Measurements from ENCODE around the gene RAP2A.
A peak's percentile ranks its signal among the peaks of the same experiment; 100 is the strongest.

Gene RAP2A

DNA sequence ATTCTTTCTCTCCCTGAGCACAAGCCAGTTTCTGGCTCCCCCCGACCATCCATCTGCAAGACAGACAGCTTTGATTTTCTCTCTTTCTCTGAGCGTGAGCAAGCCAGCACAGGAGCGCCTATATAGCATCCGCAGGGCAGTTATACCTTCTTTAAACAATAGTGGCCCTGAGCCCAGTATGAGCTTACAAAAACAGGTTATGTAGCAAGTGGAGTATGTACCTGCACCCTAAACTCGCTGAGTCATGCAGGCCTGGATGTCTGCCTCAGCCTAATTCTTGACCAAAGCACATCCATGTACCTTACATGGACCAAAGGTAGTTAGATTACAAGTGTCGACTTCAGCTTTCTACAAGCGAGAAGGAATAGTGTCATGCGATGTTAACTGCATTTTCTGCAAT lies 61.7 kb downstream of the RAP2A start:
- no peak for DNase-seq (ENCODE audit: low read depth)

DNA sequence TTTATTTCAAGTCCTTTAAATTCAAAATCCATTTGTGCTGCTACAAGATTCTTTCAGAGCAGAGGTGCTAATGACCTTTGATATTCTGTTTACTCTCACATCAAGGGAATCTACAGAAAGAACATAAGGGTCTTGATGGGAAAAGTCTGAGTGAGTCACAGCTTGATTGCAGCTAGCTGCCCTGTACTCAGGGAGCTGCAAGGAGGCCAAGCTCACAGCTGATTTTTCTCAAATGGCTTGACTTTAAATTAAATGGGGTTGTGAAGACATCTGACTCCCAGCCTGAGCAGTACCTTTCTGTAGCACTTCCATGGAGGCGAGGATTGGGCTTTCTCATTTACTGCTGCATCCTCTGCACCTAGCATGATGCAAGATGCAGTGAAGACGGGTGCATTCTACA lies 62.5 kb downstream of the RAP2A start:
- no peak for DNase-seq (ENCODE audit: low read depth)

DNA sequence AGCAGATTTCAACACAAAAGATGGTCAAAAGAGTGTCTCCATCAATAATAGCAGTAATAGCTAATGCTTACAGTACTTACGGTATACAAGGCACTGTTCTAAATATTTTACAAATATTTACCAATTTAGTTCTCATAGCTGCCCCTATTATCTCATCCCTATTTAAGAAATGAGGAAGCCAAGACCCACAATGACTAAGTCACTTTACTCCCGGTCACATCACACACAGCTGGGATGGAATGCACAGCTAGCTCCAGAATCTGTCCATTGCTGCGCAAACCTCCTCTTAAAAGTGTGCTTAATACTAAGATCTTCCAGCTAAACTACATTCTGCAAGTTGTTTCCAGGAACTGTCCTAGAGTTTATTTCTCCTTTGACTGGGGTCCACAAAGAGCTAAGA lies 63.4 kb downstream of the RAP2A start:
- no peak for DNase-seq (ENCODE audit: low read depth)

DNA sequence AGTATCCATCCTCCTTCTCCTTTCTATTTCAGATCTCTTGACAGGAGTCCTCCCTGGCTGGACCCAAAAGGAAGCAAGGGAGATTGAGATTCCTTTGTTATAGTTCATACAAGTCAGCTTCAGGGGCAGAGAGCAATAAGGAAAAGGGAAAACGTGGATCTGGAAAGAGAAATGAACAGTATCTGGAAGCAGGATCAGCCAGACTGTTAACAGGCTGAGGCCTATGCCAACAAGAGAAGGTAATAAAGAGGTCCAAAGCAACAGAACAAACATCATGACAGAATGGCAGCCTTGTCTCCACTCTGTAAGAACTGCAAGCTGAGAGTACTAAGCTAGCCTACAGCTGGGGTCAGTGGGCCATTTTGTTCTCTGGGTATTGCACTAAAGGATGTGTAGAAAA lies 64.5 kb downstream of the RAP2A start:
- DNase-seq (ENCODE audit: low read depth): no peak

DNA sequence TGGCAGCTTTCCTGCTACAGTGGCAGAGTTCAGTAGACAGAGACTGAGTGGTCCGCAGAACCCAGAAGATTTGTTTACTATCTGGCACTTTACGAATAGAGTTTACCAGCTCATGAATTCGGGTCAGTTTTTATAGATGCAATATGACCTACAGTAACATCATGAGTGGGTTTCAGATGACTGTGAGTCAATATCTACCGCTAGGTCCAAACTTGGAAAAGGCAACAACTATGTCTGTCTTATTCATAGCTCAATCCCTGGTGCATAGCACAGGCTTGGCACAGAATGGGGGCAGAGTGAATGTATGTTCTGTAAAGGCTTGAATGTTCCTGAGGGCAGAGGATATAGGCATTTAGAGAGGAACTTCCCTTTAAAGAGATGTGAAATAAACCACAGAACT lies 65.2 kb downstream of the RAP2A start:
- peak; percentile 25 for DNase-seq (ENCODE audit: low read depth)

DNA sequence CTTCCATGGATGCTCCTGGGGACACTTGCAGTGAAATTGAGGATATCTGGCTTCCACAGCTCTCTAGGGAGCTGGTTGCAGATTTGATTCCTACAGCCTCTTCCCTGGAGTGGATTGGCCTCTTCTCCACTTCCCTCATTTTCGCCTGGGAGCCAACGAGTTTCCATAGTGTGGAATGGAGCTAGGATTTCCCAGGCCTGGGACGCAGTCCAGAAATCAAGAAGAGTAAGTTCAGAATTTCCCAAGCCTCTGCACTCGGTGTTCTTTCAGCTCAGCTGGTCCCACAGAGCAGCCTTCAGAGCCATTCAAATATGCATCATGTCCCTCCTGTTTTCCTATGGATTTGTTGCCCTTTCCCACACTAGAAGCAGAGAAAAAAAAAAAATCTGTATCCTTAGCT lies 68.2 kb downstream of the RAP2A start:
- peak; percentile 27 for DNase-seq (ENCODE audit: low read depth)

DNA sequence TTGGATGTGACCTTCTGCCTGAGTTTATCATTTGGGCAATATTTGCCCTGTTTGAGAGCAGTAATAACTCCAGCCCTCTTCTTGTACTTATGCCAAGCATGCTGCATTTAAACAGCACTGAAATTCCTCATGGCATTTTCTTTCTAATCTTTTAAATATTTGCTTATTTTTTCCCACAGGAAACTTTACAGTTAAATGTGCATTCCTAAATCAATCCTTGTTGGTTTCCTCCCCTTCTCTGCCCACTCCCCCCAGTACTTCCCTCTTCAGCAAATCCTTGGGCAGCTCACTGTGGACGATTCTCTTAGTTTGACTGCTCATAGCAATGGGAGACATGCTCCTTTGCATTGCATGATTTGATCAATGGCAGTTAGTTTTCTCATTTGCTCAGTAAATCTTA lies 68.7 kb downstream of the RAP2A start:
- DNase-seq (ENCODE audit: low read depth): no peak

DNA sequence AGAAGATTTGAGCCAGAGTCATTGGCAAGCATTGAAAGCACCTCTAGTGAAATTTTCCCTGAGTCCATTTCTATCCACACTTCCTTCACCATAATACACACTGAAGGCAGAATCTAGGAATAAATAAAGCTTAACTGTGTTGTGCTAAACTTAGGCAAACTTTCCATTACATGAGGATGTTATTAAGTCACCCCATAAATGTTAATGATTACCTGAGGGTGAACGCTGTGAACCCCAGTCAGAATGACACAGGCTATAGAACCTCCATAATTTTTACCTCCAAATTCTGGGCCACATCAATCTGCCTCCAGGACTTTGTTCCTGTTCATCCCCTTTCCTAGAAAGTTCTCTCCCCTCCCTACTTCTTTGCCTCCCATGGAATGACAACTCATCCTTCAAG lies 71.0 kb downstream of the RAP2A start:
- DNase-seq (ENCODE audit: low read depth): no peak

DNA sequence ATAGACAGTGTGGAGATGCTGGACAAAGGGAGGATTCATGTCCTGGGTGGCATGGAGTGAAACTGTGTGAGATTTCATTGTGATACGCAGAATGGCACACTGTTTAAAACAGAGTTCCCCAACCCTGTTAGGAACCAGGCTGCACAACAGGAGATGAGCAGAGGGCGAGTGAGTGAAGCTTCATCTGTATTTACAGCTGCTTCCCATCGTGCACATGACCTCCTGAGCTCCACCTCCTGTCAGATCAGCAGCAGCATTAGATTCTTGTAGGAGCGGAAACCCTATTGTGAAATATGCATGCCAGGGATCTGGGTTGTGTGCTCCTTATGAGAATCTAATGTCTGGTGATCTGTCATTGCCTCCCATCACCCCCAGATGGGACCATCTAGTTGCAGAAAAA lies 72.5 kb downstream of the RAP2A start:
- no peak for DNase-seq (ENCODE audit: low read depth)

DNA sequence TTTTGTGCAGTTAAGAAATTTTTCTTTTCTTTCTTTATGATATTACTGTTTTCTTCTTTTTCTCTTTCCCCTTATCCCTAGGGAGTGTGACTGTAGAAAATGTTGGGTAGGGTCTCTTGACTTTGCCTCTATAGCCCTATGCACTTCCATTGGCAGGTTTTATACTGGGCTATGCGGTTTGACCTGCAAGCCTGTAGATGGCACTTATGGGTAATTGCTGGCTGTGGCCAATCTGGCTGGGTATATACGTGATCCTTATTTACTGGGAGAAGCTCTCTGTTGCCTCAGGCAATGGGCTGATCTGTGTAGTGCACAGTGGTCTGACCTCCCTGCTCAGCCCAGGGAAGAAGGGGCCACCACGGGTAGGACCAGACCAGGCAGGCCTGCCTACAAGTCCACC lies 78.8 kb downstream of the RAP2A start:
- no peak for DNase-seq (ENCODE audit: low read depth)

DNA sequence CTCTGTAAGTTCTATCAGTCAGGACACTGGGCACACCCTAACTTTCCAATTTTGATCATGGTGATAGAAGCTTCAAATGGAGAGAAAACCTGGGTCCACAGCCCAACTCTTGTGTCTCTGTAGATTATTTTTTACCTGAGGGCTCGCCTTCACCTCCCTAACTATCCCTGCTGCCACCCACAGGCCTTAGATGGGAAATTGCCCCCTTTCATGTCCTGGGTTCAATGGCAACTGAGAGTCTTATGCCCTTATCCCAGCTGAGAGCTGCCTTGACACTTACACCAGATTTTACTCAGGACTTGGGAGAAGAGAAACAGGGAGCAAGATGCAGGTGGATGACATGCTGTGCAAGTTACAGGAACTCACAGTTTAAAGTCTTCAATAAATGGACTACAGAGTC lies 81.7 kb downstream of the RAP2A start:
- DNase-seq (ENCODE audit: low read depth): no peak

DNA sequence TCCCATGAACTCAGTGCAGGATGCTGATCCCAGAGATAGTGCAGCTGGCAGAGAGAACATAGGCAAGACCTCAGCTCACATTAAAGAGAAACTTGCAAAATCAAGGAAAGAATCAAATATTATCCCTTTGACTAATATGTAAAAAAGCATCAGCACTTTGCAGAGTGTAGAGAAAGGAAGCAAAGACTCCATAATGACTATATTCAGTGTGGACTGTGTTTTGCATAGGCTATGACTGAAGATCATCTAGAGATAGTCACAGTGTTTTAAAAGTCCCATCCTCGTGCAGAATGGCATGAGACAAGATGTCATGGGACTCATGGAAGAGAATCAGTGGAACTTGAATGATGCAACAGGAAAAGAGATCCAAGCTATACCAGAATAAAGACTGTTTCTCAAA lies 84.0 kb downstream of the RAP2A start:
- DNase-seq (ENCODE audit: low read depth): no peak
